Heart left ventricle (tissue), 13 donors: ENCODE results near the gene PRXL2B.

ENCODE experiments used
- CTCF ChIP-seq, 12 donors: fragments of 200-600 bp; sonication (generic) in 4 of 12; IDR thresholded peaks; one replicate each; pipeline versions ENCODE4 v1.5.0 to v1.8.0; 2018 to 2022; ENCODE audit warnings: antibody characterized with exemption in 12 of 12, mild to moderate bottlenecking in 5 of 12
- POLR2A ChIP-seq, 2 donors: fragments of 450-650 bp; IDR thresholded peaks; one replicate each; pipeline ENCODE4 v1.6.1; 2017; ENCODE audit warnings: antibody characterized with exemption in 2 of 2, mild to moderate bottlenecking in 2 of 2, moderate library complexity in 2 of 2
- donor health status: ischemic (EF 13 %, LVEDD 7.1; RV severe dilation, severe dysfunction).
- donor health status: DM: no; HTN: yes; CAD: no.
- donor health status: DM: no; HTN: no; CAD: no.
- donor health status: ischemic (EF 25% LVEDD 6.9; RV normal size, moderate dysfunction).
- donor health status: ischemic (EF 25% LVEDD 5.7; RV mildly dilated, moderate dysfunction).
- donor health status: ischemic (EF 35%, LVEDD 5.7; RV mildly dilated, moderate dysfunction).
- donor health status: nonischemic (EF 11% LVEDD 7.7; RV severe dilation, severe dysfunction).
- donor health status: DM: yes; HTN: yes; CAD: no.
- donor health status: PGD.
- donor health status: ischemic (EF 29% LVEDD 5.4; RV normal size, mild dysfunction).
- donor health status: nonischemic (EF 23%, LVEDD 6.1; RV moderate dilation, normal function).

GRCh38 chr1:2542246-2542915 is 44.2 kb upstream of the PRXL2B start:
- TF ChIP-seq CTCF (IDR thresholded peaks at IDR 0.05) (no peak), POLR2A (IDR thresholded peaks at IDR 0.05) (no peak)
